C4-2B (cell line): ENCODE data around the gene KCNC4.

Experiments
- H3K27ac ChIP-seq: fragments of 450-650 bp; 2 replicates; pipeline ENCODE4 v1.5.1; 2017
- ZFX ChIP-seq: fragments of 450-650 bp; IDR thresholded peaks from 2 replicates; pipeline ENCODE4 v1.6.1; 2017
- TF ChIP-seq, protein P1 (sequence below): fragments of 450-650 bp; conservative IDR thresholded peaks from 2 replicates; pipeline ENCODE4 v1.5.1; 2017; ENCODE audit warnings: mild to moderate bottlenecking

The KCNC4 gene

DNA sequence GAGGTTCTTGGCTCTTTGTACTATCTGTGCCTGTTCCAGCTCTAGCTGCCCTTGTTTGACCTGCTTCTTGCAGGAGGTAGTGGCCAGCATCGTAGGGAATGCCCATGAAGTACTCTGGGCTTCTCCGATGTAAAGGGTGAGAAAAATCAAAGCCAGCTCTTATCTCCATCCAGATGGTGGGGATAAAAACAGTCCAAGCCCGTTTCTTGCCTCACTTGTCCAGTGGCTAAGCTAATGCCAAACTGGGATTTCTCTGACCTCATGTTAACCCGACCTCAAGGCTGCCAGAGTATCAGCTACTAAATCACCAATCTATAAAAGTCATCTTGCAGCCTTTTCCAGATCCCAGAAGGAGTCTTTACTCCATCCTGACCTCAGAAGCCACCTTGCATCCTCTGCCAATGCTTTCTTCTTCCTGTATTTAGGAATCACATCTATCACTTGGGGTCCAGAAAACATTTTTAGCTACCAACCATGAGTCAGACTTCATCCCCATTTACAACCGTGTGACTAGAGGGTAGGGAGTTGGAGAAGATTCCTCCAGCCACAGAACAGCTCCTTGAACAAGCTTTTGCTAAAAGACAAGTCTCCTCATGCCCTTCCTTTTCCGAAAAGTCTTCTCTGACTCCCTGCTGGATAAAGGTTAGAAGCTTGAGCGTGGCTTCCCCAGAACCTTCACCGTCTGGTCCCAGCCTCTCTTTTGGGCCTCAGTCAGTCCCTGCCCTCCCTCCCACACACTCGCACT is 35.9 kb downstream of the KCNC4 start:
- H3K27ac ChIP-seq = no peak overlapping the region
- no peak for TF ChIP-seq ZFX
- TF ChIP-seq, protein P1, sequence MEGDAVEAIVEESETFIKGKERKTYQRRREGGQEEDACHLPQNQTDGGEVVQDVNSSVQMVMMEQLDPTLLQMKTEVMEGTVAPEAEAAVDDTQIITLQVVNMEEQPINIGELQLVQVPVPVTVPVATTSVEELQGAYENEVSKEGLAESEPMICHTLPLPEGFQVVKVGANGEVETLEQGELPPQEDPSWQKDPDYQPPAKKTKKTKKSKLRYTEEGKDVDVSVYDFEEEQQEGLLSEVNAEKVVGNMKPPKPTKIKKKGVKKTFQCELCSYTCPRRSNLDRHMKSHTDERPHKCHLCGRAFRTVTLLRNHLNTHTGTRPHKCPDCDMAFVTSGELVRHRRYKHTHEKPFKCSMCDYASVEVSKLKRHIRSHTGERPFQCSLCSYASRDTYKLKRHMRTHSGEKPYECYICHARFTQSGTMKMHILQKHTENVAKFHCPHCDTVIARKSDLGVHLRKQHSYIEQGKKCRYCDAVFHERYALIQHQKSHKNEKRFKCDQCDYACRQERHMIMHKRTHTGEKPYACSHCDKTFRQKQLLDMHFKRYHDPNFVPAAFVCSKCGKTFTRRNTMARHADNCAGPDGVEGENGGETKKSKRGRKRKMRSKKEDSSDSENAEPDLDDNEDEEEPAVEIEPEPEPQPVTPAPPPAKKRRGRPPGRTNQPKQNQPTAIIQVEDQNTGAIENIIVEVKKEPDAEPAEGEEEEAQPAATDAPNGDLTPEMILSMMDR = no peak

DNA sequence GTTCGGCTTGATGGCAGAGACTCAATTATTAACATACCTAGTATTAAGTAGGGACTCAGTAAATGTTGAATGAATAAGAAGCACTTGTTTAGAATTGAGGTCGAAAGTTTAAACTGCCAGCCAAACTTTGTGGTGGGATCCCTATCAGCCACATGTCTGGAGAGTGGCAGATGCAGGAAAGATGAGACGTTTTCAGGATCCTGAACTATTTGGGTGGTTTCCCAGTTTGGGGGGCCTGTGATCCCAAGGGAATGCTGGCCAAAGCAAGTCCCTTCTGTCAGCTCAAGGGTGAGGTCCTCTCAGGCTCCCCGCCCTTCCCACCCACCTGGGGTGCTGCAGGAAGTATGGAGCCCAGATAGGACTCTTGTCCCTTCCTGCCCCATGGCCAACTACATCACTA is 38.6 kb downstream of the KCNC4 start:
- no peak for TF ChIP-seq ZFX
- TF ChIP-seq, protein P1 = no peak
- no peak overlapping the region for H3K27ac ChIP-seq

DNA sequence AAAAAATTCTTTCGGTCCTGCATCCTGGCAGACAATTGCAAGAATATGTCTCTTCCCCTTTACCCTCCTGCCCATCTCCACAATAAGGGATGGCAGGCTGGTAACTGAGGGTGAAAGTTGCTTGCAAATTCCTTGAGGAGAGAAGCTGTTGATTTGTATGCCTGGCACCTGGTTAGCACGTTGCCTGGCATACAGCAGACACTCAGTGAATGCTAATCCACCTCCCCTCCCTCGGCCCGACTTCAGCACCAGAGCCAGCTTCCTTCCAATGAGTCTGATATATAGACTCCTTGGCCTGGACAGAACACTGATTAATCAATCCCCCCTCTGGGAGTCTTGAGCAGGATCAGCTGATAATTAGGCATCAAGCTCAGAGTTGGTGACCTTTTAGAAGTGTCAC is 39.1 kb downstream of the KCNC4 start:
- no peak overlapping the region for H3K27ac ChIP-seq
- TF ChIP-seq ZFX = no peak
- TF ChIP-seq, protein P1 = no peak

DNA sequence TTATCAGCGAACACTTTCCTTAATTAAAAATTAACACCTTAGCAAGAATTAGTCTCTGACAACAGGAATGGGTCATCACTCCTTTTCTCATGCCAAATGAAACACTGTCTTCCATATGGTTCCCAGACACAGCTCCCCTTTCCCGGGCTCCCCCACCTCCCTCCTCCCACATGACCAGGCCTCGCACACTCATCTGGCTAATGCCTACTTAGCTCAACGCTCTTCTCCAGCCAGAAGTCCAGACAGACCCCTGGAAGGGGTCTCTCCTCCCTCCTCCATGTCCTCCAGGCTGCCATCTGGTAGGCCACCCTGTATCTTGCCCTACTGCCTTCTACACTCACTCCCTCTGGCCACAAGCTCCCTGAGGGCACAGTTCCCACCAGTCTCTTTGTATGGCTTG is 39.9 kb downstream of the KCNC4 start:
- no peak overlapping the region for H3K27ac ChIP-seq
- TF ChIP-seq, protein P1 = no peak
- TF ChIP-seq ZFX = no peak

DNA sequence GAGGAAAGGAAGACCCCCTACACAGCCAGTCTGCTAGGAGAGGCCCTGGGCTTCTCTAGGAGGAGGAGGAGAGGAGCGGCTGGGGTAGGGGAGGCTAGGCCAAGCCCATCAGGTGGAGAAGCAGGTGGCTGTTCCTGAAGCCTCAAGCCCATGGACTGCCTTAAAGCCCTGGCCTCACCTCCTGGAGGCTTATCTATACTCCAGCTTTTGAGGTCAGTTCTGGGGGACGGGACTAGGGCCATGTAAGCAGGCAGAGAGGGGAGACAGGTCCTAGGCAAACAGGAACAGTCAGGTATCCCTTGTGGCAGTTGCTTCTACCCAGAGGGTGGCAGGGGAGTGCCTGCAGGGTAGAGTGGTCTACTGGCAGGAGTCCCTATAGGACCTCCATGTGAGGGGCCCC is 40.6 kb downstream of the KCNC4 start:
- TF ChIP-seq ZFX = no peak
- TF ChIP-seq, protein P1 = no peak
- H3K27ac ChIP-seq = no peak overlapping the region

DNA sequence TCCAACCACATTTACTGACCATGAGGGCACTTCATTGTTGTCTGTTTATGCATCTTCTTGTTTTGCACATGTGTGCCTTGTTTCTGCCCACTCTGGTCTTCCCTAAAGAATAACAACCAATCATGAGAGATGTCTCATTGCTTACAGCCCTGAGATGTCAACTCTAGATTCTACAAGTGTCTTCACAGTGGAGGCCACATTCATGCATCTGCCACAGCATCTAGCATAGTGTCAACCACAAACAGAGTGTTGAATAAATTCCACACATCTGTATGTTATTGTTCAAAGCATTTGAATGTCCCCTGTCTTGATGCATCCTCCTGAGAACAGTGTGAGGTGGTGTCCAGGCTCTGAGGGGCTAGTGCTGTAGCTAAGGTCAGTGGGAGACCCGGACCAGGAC is 43.1 kb downstream of the KCNC4 start:
- no peak for TF ChIP-seq ZFX
- TF ChIP-seq, protein P1 = no peak
- H3K27ac ChIP-seq = no peak overlapping the region

DNA sequence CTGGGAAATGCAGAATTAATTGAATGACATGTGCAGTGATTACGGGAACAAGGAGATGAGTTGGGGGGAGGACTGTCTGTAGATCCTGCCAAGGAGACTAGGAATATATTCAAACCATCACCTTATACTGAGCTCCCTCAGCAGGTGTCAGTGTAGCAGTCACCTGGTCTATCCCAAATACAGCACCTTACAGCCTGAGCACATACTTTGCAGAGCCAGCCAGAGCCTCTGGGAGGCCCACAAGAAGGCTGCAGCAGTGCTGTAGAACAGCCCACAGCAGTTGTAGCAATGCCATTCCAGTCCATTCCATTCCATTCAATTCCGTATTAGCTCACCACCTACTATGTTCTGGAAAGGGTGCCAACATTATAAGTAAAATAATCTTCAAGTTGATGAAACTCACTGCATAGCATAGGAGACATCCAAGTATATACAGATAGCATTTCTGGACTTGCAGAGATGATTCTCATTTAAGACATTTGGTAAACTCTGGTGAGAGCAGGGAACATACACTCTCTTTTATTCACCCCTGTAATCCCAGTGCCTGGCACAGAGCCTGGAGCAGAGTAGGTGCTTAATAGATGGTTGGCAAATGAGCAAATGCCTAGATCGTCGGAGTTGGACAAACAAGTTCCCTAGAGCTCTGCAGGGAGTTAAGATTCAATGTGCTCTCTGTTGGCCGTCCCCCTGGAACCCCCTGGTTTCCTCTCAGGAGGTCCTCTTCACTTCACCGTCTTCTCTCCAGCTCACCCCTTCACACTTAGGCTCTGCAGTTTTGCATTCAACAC is 44.7 kb downstream of the KCNC4 start:
- H3K27ac ChIP-seq = no peak overlapping the region
- TF ChIP-seq, protein P1 = no peak
- TF ChIP-seq ZFX = no peak
